Measurements from ENCODE around the gene GRIA4.
"Not testable (repeated sequence)": the region's sequence is repeated elsewhere in the genome, so short reads cannot be mapped to it uniquely, and the experiment has no call there.

The GRIA4 gene

GRCh38 chr11:105732611-105733010 is 122.7 kb downstream of the GRIA4 start:
- DNase-seq, result no peak

DNA sequence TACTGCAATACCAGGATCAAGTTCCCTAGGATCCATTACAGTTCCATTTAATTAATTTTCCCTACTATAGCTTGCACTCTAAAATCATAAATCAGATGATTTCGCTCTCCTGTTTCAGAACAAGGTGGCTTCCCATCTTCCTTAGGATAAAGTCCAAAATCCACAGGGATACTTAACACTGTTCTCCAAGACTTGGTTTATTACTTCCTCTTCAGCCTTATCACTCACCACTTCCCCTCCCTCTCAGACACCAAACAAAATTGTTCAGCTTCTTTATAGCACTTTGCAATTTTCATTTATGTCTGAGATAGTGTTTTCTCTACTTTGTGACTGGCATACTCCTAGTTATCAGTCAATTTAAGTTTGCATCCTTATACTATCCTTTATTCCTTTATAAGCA is 124.6 kb downstream of the GRIA4 start:
- DNase-seq, result no peak

DNA sequence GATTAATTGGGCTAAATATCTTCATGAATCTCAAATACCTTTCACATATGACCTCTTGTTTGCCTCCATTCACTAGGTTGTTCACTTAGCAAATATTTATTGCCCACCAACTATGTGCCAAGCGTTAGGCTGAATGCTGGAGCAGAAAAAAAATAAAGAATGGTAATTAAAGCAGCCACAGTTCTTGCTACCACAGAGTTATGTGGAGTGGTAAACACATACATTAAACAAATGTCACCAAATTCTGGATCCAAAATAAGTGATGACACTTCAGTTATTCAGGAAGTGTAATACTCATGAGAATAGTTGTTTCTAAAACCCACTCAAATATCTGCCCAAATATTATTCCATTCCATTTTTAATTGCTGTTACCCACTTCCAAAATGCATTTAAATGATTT is 128.4 kb downstream of the GRIA4 start:
- DNase-seq, result no peak

DNA sequence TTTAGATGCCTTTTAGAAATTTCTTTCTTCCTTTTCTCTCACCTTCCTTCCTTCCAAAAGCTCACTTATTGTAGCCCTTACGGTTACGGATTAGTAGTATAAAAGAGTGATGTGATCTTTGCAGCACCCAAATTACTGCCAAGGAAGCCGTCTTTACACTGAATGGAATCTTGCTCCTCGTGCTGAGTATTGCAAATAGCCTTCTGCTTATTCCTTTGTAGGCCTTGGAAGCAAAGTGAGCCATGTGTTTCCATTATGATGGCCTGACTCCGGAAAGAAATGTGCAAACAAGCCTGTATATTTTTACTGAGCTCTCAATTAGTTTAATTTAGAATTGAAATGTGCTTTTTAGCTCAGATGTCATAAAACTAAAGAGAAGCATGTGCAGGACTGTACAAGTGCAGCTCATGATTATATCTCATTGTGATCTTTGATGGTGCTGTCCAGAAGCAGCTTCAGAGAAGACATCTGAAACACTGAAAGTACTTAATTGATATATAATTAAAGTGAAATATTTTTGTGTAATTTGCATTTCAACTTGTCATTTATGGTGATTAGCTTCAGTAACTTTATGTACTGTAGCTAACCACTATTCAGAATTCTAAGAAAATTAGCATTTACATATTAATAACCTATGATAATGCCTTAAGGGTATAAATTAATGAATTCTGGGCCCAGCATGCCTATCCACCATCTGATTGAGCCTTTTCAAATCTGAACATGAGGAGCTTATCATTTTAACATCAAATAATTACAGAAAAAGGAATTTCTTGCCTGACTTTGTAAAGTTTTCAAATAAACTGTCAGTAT is 129.3 kb downstream of the GRIA4 start:
- no peak for DNase-seq

GRCh38 chr11:105740164-105740903 is 130.5 kb downstream of the GRIA4 start:
- no peak for DNase-seq

GRCh38 chr11:105741488-105742020 is 131.7 kb downstream of the GRIA4 start:
- no peak for DNase-seq

- DNase-seq, result no peak
Observed at GRCh38 chr11:105754260-105754659, 144.4 kb downstream of the GRIA4 start.

GRCh38 chr11:105754716-105755115 is 144.8 kb downstream of the GRIA4 start:
- DNase-seq, result no peak

GRCh38 chr11:105757107-105757506 is 147.2 kb downstream of the GRIA4 start:
- DNase-seq, result no peak

DNA sequence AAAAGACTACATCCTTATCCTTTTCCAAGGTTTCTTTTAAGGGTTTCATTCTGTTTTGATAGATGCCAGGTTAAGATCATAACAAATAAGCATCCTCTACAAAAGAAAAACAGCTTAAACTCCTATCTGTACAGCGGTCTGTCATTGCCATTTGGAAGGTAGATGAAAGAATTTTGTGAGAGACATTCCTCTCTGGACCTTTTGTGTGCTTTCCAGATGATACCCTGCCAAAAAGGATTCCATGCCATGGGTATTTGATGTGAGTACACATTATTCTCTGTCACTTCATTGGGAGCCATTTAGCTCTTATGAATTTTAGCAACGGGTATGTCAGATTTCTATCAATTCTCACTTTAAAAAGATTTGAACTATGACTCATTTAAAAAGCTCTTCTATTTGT is 153.7 kb downstream of the GRIA4 start:
- DNase-seq, result no peak

DNA sequence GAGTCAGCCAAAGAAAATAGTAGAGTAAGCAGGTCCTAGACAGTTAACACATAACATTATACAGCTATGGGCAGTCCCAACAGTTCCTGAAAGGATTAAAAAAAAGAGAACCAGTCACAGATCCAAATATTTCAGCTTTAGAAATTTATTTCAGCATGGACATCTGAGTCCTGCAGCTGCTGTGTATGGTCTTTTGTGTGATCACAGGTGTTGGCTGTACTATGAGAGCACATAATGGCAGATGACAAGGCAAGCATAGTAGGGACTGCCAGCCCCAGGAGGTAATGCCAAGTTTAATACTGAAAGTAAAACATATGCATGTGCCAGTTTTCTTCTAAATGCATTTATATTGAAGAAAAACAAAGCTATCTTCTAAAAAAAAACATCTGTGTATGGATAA is 158.1 kb downstream of the GRIA4 start:
- DNase-seq, result no peak

- DNase-seq, result no peak
Observed at GRCh38 chr11:105769627-105770026, 159.8 kb downstream of the GRIA4 start.

DNA sequence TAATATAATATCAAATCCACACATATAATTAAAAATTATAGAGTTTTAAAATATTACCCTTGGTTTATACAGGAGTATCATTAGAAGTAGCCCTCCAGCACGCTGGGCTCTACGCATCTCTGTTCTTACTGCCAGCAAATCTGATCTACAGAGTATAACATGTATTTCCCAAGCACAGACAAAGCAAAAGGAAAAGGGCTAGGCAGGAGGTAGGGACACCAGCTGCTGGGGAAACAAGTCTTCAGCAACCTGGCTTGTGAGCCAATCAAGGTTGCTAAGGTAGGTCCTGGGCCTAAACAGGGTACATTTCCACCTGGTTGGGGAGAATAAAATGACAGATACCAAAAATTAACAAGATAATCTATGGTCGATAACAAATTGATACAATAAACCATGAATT is 163.6 kb downstream of the GRIA4 start:
- not testable (repeated sequence) for DNase-seq

DNA sequence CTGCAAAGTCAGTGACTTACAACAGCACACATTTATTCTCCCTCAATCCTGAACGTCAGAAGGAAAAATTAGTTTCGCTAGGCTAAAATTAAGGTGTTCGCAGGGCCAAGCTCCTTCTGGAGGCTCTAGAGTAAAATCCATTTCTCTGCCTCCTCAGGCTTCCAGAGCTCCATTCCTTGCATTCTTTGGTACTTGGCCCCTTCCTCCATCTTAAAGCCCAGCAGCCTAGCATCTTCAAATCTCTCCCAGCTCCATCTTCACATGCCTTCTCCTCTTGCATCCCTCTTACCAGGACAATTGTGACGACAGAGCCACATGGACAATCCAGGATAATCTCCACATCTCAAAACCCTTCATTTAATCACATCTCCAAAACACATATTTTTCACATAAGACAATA is 165.0 kb downstream of the GRIA4 start:
- no peak for DNase-seq

- no peak for DNase-seq
Observed at GRCh38 chr11:105780781-105781525, 171.1 kb downstream of the GRIA4 start.

DNA sequence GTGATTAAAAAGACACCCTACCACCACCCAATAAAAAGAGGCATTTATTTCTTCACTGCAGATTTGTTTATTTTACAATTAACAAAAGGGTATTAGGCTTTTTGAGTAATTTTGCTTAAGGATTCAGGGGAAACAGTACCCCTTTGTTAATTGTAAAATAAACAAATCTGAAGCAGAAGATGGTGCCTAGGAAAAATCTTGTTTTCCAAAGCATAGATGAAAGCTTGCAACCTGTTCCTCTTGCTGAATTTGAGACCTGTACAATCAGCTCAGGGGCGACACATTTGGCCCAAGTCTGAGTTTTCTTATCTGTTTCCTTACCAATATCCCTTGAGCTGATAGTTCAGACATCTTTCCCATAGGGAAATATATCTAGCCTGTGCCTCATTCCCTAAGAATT is 171.9 kb downstream of the GRIA4 start:
- no peak for DNase-seq

- DNase-seq, result no peak
Observed at GRCh38 chr11:105783216-105783615, 173.3 kb downstream of the GRIA4 start.

DNA sequence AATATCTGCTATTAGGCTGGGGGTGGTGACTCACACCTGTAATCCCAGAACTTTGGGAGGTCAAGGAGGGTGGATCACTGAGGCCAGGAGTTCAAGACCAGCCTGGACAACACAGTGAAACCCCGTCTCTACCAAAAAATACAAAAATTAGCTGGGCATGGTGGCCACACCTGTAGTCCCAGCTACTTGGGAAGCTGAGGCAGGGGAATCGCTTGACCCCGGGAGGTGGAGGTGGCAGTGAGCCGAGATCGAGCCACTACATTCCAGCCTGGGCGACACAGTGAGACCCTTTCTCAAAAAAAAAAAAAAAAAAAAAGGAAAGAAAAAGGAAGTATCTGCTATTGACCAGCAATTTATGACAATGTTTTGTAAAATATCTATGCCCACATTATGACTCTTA is 176.0 kb downstream of the GRIA4 start:
- DNase-seq, result not testable (repeated sequence)

GRCh38 chr11:105786741-105787140 is 176.9 kb downstream of the GRIA4 start:
- no peak for DNase-seq

- no peak for DNase-seq
Observed at GRCh38 chr11:105789579-105790420, 179.9 kb downstream of the GRIA4 start.

GRCh38 chr11:105790840-105791239 is 181.0 kb downstream of the GRIA4 start:
- DNase-seq, result no peak

- no peak for DNase-seq
Observed at GRCh38 chr11:105793092-105793491, 183.2 kb downstream of the GRIA4 start.

All from HCEC 1CT (cell line).